K562 (cell line): Measurements from ENCODE around the gene MAGI2. TPM values are rescaled to one million over a fixed set of nuclear protein-coding genes. Genes with fewer than 3 reads are reported as not detected.

ENCODE experiments used
- ATAC-seq: fragments of 200-7000 bp; cut with Tn5 transposase; 3 replicates; pipeline ENCODE4 v1.9.1; 2020; ENCODE audit warnings: moderate library complexity
- BruUV-seq: library from RNA; stranded (reverse); fragments of 400-500 nt; replicated peaks from 2 replicates; lab custom pipeline; 2021; lab: Mats Ljungman, UMichigan
- CTCF ChIA-PET: fragments of 300-600 bp; formaldehyde crosslinking; extraction: SDS; loops from one replicate; lab custom pipeline; 2021; ENCODE audit warnings: low intra/inter-chr PET ratio; lab: Yijun Ruan, JAX
- POLR2A ChIA-PET: fragments of 300-600, 350-650 bp; sonication (Branson Sonifier 250); formaldehyde crosslinking; extraction: SDS; loops from one replicate; lab custom pipeline; 2021; ENCODE audit warnings: antibody characterized with exemption, inconsistent platforms; lab: Yijun Ruan, JAX
- DNase-seq, 4 experiments: peaks; one replicate each; pipeline versions ENCODE4 v3.0.0 to v3.0.0-alpha.2; 2011 to 2018; ENCODE audit warnings: low spot score in 3 of 4, mixed read lengths in 3 of 4; ENCODE audit errors: extremely low read depth in 1 of 4
- FAIRE-seq: peaks from 2 replicates; lab custom pipeline; 2011; peaks lifted over from hg19 to GRCh38; lab: Jason Lieb, UNC
- H2AFZ ChIP-seq: 2 replicates; pipeline ENCODE4 v1.6.0; 2011; ENCODE audit warnings: low read depth, low read length, control low read depth, inconsistent platforms
- H3K27ac ChIP-seq: fragments of 200-600 bp; 3 replicates; pipeline ENCODE4 v1.8.0; 2011; ENCODE audit warnings: low read depth, mild to moderate bottlenecking, control low read depth, inconsistent platforms, low read length, moderate library complexity, mixed read lengths; ENCODE audit errors: extremely low read depth
- H3K27me3 ChIP-seq, 2 experiments: fragments of 300-600 bp in 1 of 2; 2 replicates in 1 of 2; 3 replicates in 1 of 2; pipeline versions ENCODE4 v1.6.0 to v1.8.0; 2011; ENCODE audit warnings: inconsistent platforms in 2 of 2, low read length in 2 of 2, mild to moderate bottlenecking in 1 of 2, mixed read lengths in 1 of 2, moderate library complexity in 1 of 2; ENCODE audit not compliant: control insufficient read depth in 2 of 2, insufficient read depth in 2 of 2
- H3K36me3 ChIP-seq: fragments of 300-600 bp; 3 replicates; pipeline ENCODE4 v1.8.0; 2011; ENCODE audit warnings: mild to moderate bottlenecking, low read length, inconsistent platforms; ENCODE audit not compliant: control insufficient read depth, insufficient read depth
- H3K4me1 ChIP-seq, 2 experiments: fragments of 200-600 bp in 1 of 2; replicated peaks in 1 of 2; 2 replicates in 1 of 2; 3 replicates in 1 of 2; pipeline versions ENCODE4 v1.5.1 to v1.8.0; 2011; ENCODE audit warnings: inconsistent platforms in 2 of 2, low read length in 2 of 2, mild to moderate bottlenecking in 1 of 2, mixed read lengths in 1 of 2, moderate library complexity in 1 of 2; ENCODE audit not compliant: control insufficient read depth in 2 of 2, insufficient read depth in 2 of 2
- H3K4me2 ChIP-seq: 2 replicates; pipeline ENCODE4 v1.6.1; 2011; ENCODE audit warnings: low read length, control low read depth, inconsistent platforms, mixed read lengths; ENCODE audit not compliant: insufficient read depth
- H3K4me3 ChIP-seq: fragments of 200-600 bp; sonication (generic), shearing (Covaris generic); 2 replicates; pipeline ENCODE4 v1.5.1; 2016; ENCODE audit warnings: control low read depth, inconsistent platforms
- H3K79me2 ChIP-seq: fragments of 200-600 bp; 3 replicates; pipeline ENCODE4 v1.8.0; 2011; ENCODE audit warnings: low read length, inconsistent platforms; ENCODE audit not compliant: control insufficient read depth, insufficient read depth
- H3K9ac ChIP-seq, 2 experiments: 2 replicates each; pipeline versions ENCODE4 v1.6.0 to v1.6.1; 2011; ENCODE audit warnings: low read depth in 2 of 2, low read length in 2 of 2, control low read depth in 1 of 2, inconsistent platforms in 1 of 2, mild to moderate bottlenecking in 1 of 2, mixed read lengths in 1 of 2; ENCODE audit not compliant: insufficient read depth in 1 of 2
- H3K9me1 ChIP-seq: one replicate; pipeline ENCODE4 v1.6.0; 2011; ENCODE audit warnings: inconsistent platforms, mild to moderate bottlenecking, low read length, moderate library complexity; ENCODE audit not compliant: control insufficient read depth, insufficient read depth
- H3K9me3 ChIP-seq: replicated peaks from 2 replicates; pipeline ENCODE4 v1.5.1; 2011; ENCODE audit warnings: low read depth, low read length, inconsistent platforms; ENCODE audit not compliant: control insufficient read depth, insufficient read depth
- H4K20me1 ChIP-seq: replicated peaks from 2 replicates; pipeline ENCODE4 v1.6.1; 2011; ENCODE audit warnings: low read length, inconsistent platforms, mixed read lengths; ENCODE audit not compliant: control insufficient read depth, insufficient read depth
- EGR1 ChIP-seq: fragments of 450-650 bp; conservative IDR thresholded peaks from 2 replicates; pipeline ENCODE4 v1.6.1; 2017; ENCODE audit warnings: mild to moderate bottlenecking
- EP400 ChIP-seq: fragments of 450-650 bp; IDR thresholded peaks from 2 replicates; pipeline ENCODE4 v1.6.1; 2017; ENCODE audit warnings: antibody characterized with exemption, mild to moderate bottlenecking, moderate library complexity
- FUS ChIP-seq: fragments of 200-400 bp; formaldehyde crosslinking; optimal IDR thresholded peaks from 2 replicates; pipeline ENCODE3; 2017; ENCODE audit warnings: low read depth, low read length
- GABPA ChIP-seq: fragments of 200-800 bp; sonication (Bioruptor generic); conservative IDR thresholded peaks from 2 replicates; pipeline ENCODE4 v1.6.1; 2016; ENCODE audit warnings: low read depth, missing genetic modification characterization, missing compliant biosample characterization
- NR2F6 ChIP-seq: fragments of 450-650 bp; formaldehyde crosslinking; IDR thresholded peaks from 2 replicates; pipeline ENCODE4 v1.4.0; 2020; ENCODE audit warnings: mild to moderate bottlenecking
- RFX5 ChIP-seq: IDR thresholded peaks from 2 replicates; pipeline ENCODE4 v1.6.1; 2011; ENCODE audit warnings: low read depth, mild to moderate bottlenecking, improper control_type of control experiment, low read length
- U2AF2 ChIP-seq: fragments of 200-400 bp; formaldehyde crosslinking; optimal IDR thresholded peaks from 2 replicates; pipeline ENCODE3; 2017; ENCODE audit warnings: low read depth, mild to moderate bottlenecking, low read length
- ZNF23 ChIP-seq: fragments of 250-450 bp; sonication (Bioruptor Pico); IDR thresholded peaks from 2 replicates; pipeline ENCODE4 v1.4.0; 2020; ENCODE audit warnings: mild to moderate bottlenecking
- ZNF274 ChIP-seq: IDR thresholded peaks from 2 replicates; pipeline ENCODE4 v1.6.1; 2011; ENCODE audit warnings: low read depth, mild to moderate bottlenecking, low read length, moderate library complexity, borderline replicate concordance
- ZNF77 ChIP-seq: fragments of 250-450 bp; sonication (Bioruptor Pico); IDR thresholded peaks from 2 replicates; pipeline ENCODE4 v1.5.0; 2020
- WGBS: fragments of 100-300 bp; shearing (Covaris generic); methylation state at CpG from one replicate; pipeline ENCODE4 v1.1.6; 2016; ENCODE audit warnings: low coverage, mixed read lengths; ENCODE audit not compliant: insufficient coverage; ENCODE audit errors: missing lambda C conversion rate; 5-methylcytosine and 5-hydroxymethylcytosine counted together
- in situ Hi-C: fragments of 300-500 bp; cut with MboI; formaldehyde crosslinking; loops from 4 replicates; pipeline ENCODE4 v1.15.0; 2018; ENCODE audit warnings: inconsistent platforms, mixed read lengths
- intact Hi-C: fragments of 100-400 bp; cut with micrococcal nuclease; formaldehyde crosslinking; loops from 2 replicates; pipeline ENCODE4 v1.14.2; 2022
- polyA plus RNA-seq, 8 experiments: library from polyadenylated mRNA; depleted of rRNA in 4 of 8; stranded (reverse) in 5 of 8; unstranded in 3 of 8; fragments of >200 nt; fragmentation: Nextera tagmentation in 2 of 8; fragmentation: Illumina TruSeq in 1 of 8; extraction: Ambion mirVana in 2 of 8; extraction: Trizol in 1 of 8; gene quantifications; 2 replicates each; pipeline versions ENCODE4 v1.2.1 to v1.2.3, GENCODE V29; 2011 to 2014; ENCODE audit warnings: inconsistent platforms in 1 of 8, missing spikeins in 1 of 8
- total RNA-seq, 7 experiments: library from RNA; depleted of rRNA in 6 of 7; stranded (reverse); fragments of >200 nt in 6 of 7; fragmentation: Illumina TruSeq in 2 of 7; extraction: Trizol in 2 of 7; gene quantifications; 2 replicates each; pipeline versions ENCODE4 v1.2.1 to v1.2.3, GENCODE V29; 2011 to 2021; ENCODE audit warnings: low replicate concordance in 1 of 7
- TF ChIP-seq, protein P1 (sequence below): fragments of 450-650 bp; formaldehyde crosslinking; IDR thresholded peaks from 2 replicates; pipeline ENCODE4 v1.4.0; 2020; ENCODE audit warnings: mild to moderate bottlenecking, mixed read lengths

MAGI2 gene
- total and polyA plus RNA-seq, 9 of the 15 experiments (the other 6 are each of a cell fraction or from before 2014, with no cell fraction given): 0.27 to 1.4 (median 0.70) TPM

DNA sequence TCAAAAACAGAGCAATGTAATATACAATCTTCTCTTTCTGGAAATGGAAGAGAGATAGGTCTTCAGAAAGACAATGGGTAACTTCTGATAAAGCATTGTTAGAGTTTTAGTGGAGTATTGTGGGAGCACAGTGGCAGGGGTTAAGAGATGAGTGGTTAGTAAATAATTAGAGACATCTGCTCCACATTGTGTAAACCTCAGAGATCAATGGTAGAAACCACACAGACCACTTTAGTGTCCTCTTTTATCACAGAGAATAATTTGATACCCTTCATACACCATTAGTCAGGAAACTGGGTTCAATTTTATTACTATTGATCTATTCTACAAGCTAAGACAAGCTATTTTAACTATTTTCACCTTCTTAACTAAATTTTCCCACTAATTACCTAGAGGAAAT is 35.9 kb upstream of the MAGI2 start (continued):
- TF ChIP-seq, protein P1, sequence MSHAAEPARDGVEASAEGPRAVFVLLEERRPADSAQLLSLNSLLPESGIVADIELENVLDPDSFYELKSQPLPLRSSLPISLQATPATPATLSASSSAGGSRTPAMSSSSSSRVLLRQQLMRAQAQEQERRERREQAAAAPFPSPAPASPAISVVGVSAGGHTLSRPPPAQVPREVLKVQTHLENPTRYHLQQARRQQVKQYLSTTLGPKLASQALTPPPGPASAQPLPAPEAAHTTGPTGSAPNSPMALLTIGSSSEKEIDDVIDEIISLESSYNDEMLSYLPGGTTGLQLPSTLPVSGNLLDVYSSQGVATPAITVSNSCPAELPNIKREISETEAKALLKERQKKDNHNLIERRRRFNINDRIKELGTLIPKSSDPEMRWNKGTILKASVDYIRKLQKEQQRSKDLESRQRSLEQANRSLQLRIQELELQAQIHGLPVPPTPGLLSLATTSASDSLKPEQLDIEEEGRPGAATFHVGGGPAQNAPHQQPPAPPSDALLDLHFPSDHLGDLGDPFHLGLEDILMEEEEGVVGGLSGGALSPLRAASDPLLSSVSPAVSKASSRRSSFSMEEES: no peak
- no peak for TF ChIP-seq ZNF23 (CRISPR knock-in tag)
- TF ChIP-seq, all 486 proteins: peak for 0

DNA sequence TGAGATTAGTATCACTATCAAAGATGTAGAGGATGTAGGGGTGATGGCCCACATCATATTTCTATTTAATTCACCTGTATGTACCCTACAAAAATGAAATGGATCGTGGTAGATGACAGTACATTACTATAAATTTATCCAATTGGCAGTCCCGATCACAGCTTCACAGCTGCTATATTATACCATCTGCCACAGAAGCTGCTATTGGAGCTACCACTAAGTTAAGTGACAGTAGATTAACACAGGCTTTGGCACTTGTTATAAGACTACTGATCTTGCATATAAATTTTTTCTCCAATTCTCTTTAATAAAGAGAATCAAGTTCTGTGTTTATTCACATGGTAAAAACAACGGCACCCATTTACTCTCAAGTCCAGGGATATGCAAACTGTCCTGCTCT is 24.9 kb upstream of the MAGI2 start:
- no peak for DNase-seq
- Histone ChIP-seq H3K4me1 (no peaks in the 10 kb centered on the region), H3K27ac (no peak overlapping the region), H3K79me2 (no peaks in the 10 kb centered on the region), H3K9me3 (no peaks in the 10 kb centered on the region; the same call in 1 of the 2 replicates), H3K4me3 (no peak overlapping the region), H3K36me3 (no peaks in the 10 kb centered on the region), H3K4me2 (no peak overlapping the region), H3K27me3 (no peaks in the 10 kb centered on the region), H3K9me1 (no peaks in the 10 kb centered on the region), H3K9ac (no peak overlapping the region), H4K20me1 (no peaks in the 10 kb centered on the region), H2AFZ (no peak overlapping the region)
- ATAC-seq: no peak
- intact Hi-C loops: no loop called here
- WGBS: 5% methylated on average over 3 of the region's 3 CpGs
- in situ Hi-C loops: no loop called here
- ChIA-PET POLR2A (no interaction called here), CTCF (interaction anchor here (0.6 kb wide), 1 partner anchor 1458 kb away, joined by 3 read pairs; no protein-coding TSS in a partner anchor)
- BruUV-seq: no TSS peak
- no peak for TF ChIP-seq ZNF77 (CRISPR knock-in tag)
- TF ChIP-seq U2AF2: no peak
- no peak for TF ChIP-seq RFX5
- TF ChIP-seq ZNF274: no peak
- no peak for TF ChIP-seq EGR1
- TF ChIP-seq NR2F6 (CRISPR knock-in tag): no peak
- no peak for TF ChIP-seq GABPA (tag)
- no peak for TF ChIP-seq EP400
- no peak for TF ChIP-seq FUS
- no peak for FAIRE-seq
